Activated T-cell treated with anti-CD3 and anti-CD28 coated beads, Interleukin-2, amount 50 U/mL, for 48 hours (primary cell): ENCODE data around the gene THSD4.
"Not testable (repeated sequence)": the region's sequence is repeated elsewhere in the genome, so short reads cannot be mapped to it uniquely, and the experiment has no call there.

Experiments
- DNase-seq, 2 experiments: peaks; one replicate each; pipeline ENCODE4 v3.0.0-alpha.2; 2020

THSD4 gene

DNA sequence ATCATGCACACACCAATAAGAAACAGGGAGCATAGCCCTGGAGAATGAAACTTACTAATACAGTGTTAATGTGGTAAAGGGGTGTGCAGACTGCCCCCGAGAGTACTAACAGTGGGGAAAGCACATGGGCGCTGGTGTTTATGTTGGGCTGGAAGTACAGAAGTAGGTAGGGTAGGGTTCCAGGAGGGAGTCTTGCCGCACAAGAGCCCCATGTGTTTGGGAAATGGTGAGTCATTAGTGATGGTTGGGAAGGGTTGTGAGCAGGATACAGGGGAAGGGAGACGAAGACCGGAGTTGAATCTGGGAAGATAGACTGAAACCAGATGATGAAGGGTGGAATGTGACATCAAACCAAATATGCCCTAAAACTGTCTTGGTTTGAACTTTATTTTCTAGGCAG lies 117.1 kb downstream of the THSD4 start:
- no peak for DNase-seq

DNA sequence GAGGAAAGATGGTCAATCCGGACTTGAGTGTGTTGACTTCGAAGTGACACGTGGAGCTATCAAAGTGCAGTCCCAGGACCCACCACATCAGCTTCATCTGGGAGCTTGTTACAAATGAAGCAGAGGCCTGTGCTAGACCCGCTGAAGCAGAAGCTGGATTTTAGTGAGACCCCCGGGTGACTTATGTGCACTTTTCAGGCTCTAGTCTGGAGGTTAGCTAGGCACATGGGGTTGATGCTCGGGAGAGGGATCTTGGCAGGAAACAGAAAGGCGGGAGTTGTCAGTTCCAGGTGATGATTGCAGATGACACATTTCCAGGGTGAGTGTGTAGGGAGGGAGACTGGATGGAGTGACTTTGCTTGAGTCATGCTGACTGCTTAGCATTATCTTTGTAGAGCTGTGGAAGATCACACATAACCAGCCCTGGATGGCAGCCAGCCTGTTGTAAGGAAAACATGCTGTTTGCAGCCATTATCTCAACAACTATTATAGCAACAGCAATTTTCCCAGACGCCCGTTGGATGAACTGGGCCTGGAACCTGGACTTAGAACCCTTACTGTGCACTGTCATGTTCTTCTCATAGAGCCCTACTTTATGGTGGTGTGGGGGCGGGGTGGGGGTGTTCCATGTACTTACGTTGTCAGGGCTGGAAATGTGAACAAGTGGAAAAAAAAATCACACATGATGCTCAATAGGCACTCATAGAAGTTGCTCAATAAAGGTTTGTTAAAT lies 122.4 kb downstream of the THSD4 start:
- DNase-seq: no peak

DNA sequence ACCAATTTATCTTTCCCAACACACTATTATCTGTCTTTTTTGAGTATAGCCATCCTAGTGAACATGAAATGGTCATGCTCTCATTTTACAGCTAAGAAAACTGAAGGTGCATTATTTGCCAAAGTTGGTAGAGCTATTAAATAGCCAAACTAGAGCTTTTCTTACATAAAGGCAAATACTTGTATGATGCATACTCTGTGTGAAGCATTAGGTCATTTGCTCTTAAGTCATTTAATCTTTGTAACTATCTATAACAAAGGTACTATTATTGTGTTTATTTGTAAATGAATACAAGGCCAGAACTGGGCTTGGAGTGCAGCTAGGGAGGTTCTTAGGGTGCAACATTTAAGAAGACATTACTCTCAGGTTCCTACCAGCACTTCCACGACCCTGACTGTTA lies 123.7 kb downstream of the THSD4 start:
- no peak for DNase-seq

DNA sequence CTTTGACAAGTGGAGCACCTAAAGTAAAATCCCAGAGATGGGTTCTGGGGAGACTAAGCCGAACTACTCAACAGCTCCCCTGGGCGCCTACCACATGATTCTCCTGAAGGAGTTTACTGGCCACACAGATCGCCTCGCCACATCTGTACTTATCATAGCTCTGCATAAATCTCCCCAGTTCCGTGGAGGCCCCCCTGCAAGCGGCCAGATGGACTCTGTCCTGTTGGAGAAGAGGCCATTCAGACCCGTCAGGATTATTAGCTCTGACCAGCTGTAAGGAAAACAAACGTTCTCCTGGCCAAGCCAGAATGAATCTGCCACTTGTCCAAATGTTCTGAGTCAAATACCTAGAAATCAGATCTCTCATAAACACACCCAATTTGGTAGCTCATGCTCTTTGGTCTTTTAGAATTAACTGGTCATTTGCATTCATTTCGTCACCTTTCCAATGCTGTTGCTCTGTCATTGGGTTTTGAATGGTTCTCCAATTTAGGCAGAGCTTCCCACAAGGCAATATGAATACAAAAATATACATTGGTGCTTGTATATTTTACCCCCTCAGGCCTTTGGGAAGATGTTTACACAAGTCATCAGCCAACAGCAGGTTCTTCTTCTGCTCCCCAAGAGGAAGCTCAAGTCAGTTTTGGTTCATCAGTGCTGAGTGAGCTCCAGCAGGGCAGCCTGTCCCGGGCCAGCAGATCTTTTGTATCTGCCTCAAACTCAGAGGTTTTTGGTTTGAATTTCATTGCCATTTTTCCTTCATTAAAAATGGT lies 124.5 kb downstream of the THSD4 start:
- DNase-seq: no peak

DNA sequence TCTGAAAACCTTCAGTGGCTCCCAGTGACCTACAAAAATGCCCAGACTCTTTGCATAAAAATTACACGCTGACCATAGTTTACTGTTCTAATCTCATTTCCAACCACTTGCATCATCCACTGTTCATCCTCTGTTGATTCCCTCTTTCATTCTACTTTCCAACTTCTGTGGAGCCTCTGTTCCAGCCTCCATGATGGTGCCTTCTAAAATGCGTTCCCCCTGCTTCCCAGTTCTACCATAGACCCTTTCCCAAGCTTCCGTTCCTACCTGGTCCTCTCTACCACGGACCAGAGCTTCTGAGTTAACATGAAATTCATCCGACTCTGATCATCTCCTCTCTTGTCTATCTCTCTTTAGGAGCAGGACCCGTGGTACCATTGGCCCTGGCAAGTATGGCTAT lies 127.0 kb downstream of the THSD4 start:
- DNase-seq: no peak

DNA sequence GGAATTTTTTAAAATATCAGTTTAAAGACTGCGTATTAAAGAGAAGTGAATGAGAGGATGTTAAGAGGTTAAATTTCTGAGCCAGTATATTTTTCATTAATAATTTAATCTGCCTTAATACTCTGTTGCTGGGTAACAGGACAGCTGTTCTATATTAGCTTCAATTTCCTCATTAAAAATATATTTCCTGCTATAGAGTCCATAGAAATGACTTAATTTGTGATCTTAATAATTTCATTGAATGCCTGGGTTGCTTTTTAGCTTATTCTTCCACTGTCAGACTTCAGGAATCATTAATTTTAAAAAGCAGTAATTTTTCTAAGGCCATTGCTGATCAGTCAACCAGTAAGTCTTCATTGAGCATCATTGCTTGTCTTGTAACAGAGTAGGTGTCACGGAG lies 129.0 kb downstream of the THSD4 start:
- no peak for DNase-seq

DNA sequence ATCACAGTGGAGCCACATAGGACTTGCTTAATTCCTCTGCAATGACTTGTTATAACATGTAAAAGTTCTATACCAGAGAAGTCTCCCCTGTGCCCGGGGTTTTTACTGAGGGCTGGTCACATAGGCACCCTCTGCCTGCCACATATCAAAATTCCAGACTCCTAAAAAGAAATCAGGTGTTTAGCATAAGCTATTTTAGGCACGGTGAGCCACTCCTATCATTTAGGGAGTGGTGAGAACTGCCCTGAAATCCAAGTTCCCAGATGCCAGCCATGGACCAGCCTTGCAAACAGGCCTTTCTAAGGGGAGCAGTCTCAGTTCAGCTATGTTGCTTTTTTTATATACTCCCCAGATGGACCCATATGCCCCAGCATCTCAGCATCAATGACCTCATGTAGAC lies 130.3 kb downstream of the THSD4 start:
- DNase-seq: no peak

DNA sequence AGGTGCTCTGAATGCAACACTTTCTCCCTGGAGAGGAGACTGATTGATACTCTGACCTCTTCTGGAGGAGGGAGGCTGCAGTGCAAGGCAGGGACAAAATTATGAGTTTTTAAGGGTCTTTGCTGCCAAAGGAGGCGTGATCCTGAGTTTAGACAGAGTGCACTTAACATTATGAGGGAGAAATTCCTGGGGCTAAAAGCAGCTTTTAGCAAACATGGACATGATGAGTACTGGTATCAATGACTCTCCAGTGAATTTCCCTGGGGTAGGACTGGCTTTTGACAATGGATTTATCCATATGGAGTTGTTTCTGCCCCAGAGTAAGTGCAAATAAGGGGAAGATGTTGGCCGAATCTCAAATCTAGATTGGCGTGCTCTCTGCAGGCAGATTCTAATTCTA lies 133.1 kb downstream of the THSD4 start:
- no peak for DNase-seq

DNA sequence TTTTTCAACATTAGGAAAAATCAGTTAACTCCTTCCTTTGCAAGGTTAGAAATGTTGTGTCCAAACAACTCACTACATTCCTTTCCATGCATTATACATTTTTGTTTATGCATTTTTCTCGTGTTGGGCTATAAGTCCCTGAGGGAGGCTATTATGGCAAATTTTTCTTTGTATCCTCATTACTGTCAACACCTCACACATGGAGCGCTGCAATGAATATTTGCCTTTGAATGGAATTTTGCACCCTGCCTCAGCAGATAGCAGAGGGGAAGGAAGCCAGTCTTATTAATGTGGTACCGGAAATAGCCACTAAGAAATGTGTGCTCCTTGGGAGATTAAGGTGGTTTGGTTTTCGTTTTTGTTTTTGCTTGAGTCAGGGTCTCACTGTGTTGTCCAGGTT lies 134.7 kb downstream of the THSD4 start:
- DNase-seq: no peak

DNA sequence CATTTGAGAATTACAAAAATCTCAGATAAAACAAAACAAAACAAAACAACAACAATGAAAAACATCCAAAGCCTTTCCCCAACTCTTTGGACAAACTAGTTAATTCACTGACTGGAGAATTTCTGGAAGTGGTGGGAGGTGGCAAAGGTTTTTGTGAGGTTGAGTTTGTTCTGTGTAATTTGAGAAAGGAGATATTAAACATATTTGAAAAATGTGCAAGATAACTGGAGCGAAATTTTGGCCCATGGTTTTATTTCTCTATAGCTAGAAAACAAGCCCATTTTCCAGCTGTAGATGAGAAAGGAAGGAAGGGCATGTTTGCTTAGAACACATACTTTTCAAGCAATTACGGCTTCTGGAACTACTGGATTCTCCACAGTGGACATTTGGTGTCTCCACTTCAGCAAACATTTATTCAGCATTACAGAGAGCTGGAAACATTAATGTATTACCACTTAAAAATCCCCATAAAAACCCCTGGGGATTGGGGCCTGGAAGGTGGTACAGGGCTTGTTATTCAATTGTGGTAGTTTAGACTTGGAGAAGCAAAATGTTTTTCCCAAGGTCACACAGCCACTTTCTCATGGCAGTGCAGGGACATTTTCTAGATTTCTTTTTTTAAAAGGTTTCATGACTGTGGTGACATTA lies 135.8 kb downstream of the THSD4 start:
- no peak for DNase-seq

DNA sequence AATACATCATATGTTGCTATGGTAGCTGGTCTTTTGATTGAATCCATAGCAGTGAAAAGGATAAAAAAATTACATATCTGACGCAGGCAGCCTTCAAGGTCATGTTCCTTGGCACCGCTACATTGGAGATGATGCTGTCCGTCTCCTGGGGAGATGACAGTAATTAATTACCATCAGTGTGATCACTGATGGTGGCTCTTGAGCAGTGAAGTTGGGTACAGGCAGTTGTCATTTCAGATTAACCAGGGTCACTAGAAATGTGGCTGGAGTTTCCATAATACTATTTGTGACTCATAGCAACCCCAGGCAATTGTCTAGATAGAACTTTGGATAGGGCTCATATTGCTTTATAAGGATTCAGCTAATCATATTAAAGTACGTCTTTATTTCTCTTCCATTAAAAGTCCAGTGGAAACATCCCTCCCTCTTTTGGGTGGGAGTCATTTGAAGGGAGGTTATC lies 136.3 kb downstream of the THSD4 start:
- no peak for DNase-seq

DNA sequence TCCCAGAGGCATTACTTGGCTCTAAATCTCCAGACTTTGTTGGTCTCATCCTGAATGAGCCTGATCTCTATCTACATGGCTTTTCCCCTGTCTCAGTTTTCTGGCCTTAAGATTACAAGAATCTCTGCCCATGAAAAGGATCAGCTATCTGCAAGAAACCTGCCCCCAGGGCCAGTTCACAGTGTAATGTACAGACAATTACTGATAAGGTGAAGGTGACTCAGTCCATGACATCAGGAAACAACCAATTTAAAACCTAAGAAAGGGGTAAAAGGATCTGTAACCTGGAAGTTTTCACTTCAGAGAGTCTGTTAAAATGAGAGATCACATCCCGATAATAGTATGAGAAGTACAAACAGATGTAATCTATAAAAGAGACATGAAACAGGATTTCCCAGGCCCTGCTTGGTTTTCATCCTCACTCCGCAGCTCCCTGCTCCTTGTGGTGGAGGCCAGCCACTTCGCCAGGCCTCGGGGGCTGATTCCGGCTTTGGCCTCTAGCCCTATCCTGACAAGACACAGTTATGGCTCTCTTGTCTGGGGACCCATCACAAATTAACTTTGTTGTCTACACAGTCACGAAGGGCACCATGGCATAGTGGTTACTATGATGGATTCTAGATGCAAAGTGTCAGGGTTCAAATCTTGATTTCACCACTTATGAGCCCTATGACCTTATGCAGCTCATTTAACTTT lies 136.9 kb downstream of the THSD4 start:
- DNase-seq: no peak

DNA sequence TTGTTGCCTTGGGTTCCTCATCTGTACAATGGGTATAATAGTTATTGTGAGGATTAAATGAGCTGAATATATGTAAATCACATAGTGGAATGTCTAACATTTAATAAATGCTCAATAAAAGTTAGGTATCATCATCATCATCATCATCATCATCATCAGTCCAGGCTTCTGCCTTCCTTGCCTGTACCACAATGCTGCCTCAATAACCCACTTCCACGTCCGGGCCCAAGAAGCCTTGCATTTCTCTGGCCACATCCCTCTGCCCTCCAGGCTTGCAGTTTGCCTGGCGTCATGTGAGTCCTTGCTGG lies 137.4 kb downstream of the THSD4 start:
- DNase-seq: no peak

DNA sequence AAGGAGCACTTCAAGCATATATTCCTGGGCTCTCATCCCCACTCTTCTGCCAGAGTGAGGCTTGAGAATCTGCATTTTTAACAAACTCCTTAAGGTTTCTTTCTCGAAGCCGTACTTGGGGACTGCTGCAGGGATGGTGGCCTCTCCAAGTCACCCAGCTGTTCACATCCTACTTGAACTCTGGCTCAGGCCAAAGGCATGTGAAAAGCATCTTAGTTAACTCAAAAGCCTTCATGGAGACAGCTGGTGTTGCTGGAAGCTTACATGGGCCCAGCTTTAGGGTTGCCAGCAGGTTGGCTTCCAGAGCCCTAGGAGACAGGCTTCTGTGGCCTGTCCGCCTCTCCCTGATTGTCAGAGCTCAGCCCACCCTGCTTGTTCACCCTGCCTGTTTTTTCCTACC lies 139.2 kb downstream of the THSD4 start:
- DNase-seq: no peak

DNA sequence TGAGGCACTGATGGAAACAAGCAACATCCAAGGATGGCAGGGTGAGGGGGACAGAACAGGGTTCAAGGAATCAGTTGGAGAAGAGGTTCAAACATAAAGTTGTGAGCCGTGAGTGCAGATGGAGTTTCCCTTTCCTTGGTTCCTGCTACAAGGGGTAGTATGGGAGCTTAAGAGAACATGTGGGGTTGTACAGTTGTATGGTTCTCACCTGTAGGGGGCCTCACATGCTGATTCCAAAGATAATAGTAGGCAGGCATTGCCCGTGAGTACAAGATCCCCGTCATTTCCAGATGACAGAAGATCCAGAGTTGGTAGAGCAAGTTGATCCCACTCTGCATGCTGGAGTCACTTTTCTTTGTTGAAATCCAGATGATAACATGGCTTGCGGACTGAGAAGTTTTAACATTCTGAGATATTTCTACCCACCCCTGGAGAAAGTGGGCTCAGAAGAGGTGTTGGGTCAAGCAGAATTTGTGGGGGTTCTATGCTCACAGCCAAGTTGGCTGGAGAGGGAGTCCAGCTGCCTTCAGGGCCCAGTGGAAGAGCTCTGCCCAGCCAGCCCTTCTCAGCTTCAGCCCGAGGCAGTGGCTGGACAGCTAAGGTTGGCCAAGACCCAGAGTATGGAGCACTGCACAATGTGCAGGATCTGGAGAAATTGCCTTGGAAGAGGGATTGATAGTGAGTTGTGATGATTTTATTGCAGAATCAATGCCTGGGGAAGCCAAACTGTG lies 141.8 kb downstream of the THSD4 start:
- DNase-seq: no peak

DNA sequence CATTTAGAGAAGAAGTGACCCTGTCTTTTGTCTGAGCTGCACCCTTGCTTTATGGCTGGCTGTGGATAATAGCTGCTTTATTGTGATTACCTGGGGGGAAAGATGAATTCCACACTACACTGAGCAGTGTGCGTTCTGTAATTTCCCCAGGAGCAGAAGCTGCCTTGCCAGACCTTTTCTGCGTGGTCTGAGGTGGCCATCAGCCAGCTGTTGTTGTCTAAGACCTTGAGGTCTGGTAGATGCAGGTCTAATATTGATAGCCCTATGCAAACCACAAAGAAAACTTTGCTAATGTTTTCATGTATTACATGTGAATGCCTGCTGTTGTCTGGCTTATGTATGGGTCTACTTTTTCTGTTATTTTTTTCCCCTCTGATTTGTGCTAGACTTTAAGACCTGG lies 144.6 kb downstream of the THSD4 start:
- DNase-seq: no peak

DNA sequence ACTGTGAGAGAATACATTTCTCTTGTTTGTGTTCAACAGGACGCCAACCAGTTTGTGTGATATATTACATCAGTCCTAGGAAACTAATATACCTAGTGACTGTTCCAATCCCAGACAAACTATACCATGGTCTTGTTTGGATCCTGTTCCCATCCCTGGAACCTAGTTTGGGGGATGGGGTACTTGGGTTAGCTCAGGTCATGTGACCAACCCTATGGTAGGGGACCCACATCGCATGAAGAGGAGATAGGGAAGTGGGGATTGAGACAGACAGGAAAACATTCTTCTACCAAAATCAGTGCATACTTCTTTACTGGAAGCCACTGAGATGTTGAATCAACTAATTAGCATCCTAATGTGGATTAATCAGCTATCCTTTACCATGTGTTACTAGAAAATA lies 146.1 kb downstream of the THSD4 start:
- DNase-seq: no peak

DNA sequence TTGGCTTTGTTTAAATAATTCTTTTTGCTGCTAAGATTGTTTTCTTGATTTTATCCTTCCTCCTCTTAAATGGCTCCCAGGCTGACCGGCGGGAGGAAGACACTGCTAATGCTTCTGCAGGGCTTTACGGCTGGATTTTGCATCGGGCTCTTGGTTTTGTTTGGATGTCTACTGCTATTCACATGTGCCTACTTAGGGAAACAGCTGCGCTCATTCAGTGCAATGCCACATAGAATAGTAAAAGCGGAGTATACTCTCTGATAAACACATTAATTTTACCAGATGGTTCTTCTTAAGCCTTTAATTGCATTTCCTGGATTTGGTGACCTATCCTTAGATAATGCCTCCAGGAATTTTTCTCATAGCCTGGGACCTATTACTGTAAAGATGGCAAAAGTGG lies 146.6 kb downstream of the THSD4 start:
- DNase-seq: no peak

DNA sequence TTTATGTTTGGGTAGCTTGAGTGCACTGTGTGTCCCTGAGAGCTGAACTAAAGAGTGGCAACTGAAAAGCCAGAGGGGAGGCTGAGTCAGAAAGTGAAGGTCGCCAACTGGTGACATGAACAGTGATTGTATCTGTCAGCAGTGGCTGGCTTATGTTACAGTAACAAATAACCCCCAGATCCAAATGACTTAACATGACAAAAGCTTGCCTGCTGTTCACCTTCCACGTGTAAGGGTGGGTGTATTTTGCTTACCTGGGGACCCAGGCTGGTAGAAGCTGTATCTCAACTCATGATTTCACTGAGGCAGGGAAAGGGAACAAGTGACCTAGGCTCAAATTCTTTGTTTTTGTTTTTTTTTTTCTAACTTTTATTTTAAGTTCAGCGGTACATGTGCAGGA lies 147.3 kb downstream of the THSD4 start:
- no peak for DNase-seq

DNA sequence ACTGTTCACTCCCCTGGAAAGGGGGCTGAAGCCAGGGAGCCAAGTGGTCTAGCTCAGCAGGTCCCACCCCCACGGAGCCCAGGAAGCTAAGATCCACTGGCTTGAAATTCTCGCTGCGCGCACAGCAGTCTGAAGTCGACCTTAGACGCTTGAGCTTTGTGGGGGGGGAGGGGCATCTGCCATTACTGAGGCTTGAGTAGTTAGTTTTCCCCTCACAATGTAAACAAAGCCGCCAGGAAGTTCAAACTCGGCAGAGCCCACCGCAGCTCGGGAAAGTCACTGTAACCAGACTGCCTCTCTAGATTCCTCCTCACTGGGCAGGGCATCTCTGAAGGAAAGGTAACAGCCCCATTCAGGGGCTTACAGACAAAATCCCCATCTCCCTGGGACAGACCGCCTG lies 150.3 kb downstream of the THSD4 start:
- DNase-seq: not testable (repeated sequence)

DNA sequence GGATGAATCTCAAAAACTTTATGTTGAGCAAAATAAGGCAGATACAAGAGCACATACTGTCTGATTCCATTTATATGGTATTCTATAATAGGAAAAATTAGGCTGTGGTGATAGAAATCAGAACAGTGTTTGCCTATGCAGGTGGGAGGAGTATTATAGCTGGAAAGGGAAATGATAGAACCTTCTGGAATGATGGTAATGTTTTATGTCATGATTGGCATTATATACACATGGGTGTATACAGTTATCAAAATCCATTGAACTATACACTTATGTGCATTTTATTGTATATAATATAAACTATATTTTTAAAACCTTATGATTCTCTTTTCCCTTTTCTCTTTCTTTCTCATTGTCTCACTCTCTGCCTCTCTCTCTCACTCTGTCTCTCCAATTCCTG lies 156.1 kb downstream of the THSD4 start:
- no peak for DNase-seq

DNA sequence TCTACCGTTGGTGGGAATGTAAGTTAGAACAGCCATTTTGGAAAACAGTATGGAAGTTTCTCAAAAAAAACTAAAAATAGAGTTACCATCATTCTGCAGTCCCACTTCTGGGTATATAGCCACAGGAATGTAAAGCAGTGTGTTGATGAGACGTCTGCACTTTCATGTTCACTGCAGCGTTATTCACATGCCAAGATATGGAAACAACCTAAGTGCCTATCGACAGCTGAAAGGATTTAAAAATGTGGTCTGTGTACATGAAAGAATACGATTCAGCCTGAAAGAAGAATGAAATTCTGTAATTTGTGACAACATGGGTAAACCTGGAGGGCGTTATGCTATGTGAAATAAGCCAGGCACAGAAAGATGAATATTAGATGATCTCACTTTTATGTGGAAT lies 157.7 kb downstream of the THSD4 start:
- DNase-seq: no peak
